Endothelial cell of umbilical vein (primary cell): ENCODE measurements around the gene CIB1. TPM values are rescaled to one million over a fixed set of nuclear protein-coding genes. Genes with fewer than 3 reads are reported as not detected.
"Not testable (repeated sequence)": the region's sequence is repeated elsewhere in the genome, so short reads cannot be mapped to it uniquely, and the experiment has no call there.

ENCODE experiments used
- BruUV-seq: library from RNA; stranded (reverse); fragments of 400-500 nt; replicated peaks from 2 replicates; lab custom pipeline; 2021; lab: Mats Ljungman, UMichigan
- CTCF ChIA-PET: fragments of 300-600, 350-600 bp; sonication (Branson Sonifier 250); formaldehyde crosslinking; loops from one replicate; lab custom pipeline; 2021; ENCODE audit warnings: antibody characterized with exemption, inconsistent platforms; lab: Charles Lee
- POLR2A ChIA-PET: fragments of 300-600, 350-600 bp; sonication (Branson Sonifier 250); formaldehyde crosslinking; loops from one replicate; lab custom pipeline; 2021; ENCODE audit warnings: antibody characterized with exemption, inconsistent platforms; lab: Charles Lee
- DNase-seq: peaks from one replicate; pipeline ENCODE4 v3.0.0-alpha.2; 2011; ENCODE audit warnings: low read depth, low spot score
- FAIRE-seq: peaks from 2 replicates; lab custom pipeline; 2011; peaks lifted over from hg19 to GRCh38; lab: Jason Lieb, UNC
- H2AFZ ChIP-seq: 2 replicates; pipeline ENCODE4 v1.6.0; 2012; ENCODE audit warnings: low read depth, low read length, control low read depth, inconsistent platforms
- H3K27ac ChIP-seq: 2 replicates; pipeline ENCODE4 v1.5.1; 2011; ENCODE audit warnings: low read depth, mild to moderate bottlenecking, control low read depth, low read length, moderate library complexity; ENCODE audit not compliant: insufficient read depth
- H3K27me3 ChIP-seq, 2 experiments: 2 replicates each; pipeline versions ENCODE4 v1.6.0 to v1.6.1; 2011; ENCODE audit warnings: low read length in 2 of 2, mixed read lengths in 1 of 2; ENCODE audit not compliant: control insufficient read depth in 2 of 2, insufficient read depth in 2 of 2
- H3K36me3 ChIP-seq, 2 experiments: 2 replicates in 1 of 2; 3 replicates in 1 of 2; pipeline ENCODE4 v1.5.1; 2011; ENCODE audit warnings: low read length in 2 of 2, mild to moderate bottlenecking in 1 of 2, moderate library complexity in 1 of 2; ENCODE audit not compliant: control insufficient read depth in 2 of 2, insufficient read depth in 2 of 2; ENCODE audit errors: extremely low read depth in 1 of 2
- H3K4me1 ChIP-seq: 3 replicates; pipeline ENCODE4 v1.5.1; 2011; ENCODE audit warnings: mild to moderate bottlenecking, low read length; ENCODE audit not compliant: control insufficient read depth, insufficient read depth; ENCODE audit errors: extremely low read depth
- H3K4me2 ChIP-seq: 2 replicates; pipeline ENCODE4 v1.6.1; 2011; ENCODE audit warnings: low read length, control low read depth, mixed read lengths; ENCODE audit not compliant: insufficient read depth
- H3K4me3 ChIP-seq, 3 experiments: fragments of 200-600 bp in 1 of 3; sonication (generic), shearing (Covaris generic) in 1 of 3; replicated peaks in 1 of 3; 2 replicates each; pipeline ENCODE4 v1.5.1; 2011 to 2016; ENCODE audit warnings: control low read depth in 3 of 3, low read length in 3 of 3, mild to moderate bottlenecking in 2 of 3, inconsistent platforms in 1 of 3, low read depth in 1 of 3, moderate library complexity in 1 of 3; ENCODE audit not compliant: insufficient read depth in 1 of 3
- H3K79me2 ChIP-seq: 2 replicates; pipeline ENCODE4 v1.6.0; 2012; ENCODE audit warnings: low read length, inconsistent platforms; ENCODE audit not compliant: control insufficient read depth, insufficient read depth
- H3K9ac ChIP-seq: replicated peaks from 2 replicates; pipeline ENCODE3; 2011; ENCODE audit warnings: low read length, control low read depth; ENCODE audit not compliant: insufficient read depth; ENCODE audit errors: extremely low read depth
- H3K9me1 ChIP-seq: replicated peaks from 3 replicates; pipeline ENCODE4 v1.6.0; 2011; ENCODE audit warnings: mild to moderate bottlenecking, low read length; ENCODE audit not compliant: control insufficient read depth, insufficient read depth; ENCODE audit errors: extremely low read depth
- H3K9me3 ChIP-seq: replicated peaks from 2 replicates; pipeline ENCODE4 v1.5.1; 2012; ENCODE audit warnings: low read length, inconsistent platforms; ENCODE audit not compliant: control insufficient read depth, insufficient read depth
- H4K20me1 ChIP-seq: replicated peaks from 2 replicates; pipeline ENCODE3; 2011; ENCODE audit warnings: mild to moderate bottlenecking, low read length; ENCODE audit not compliant: control insufficient read depth, insufficient read depth; ENCODE audit errors: extremely low read depth
- CTCF ChIP-seq, 2 donors: IDR thresholded peaks; 1 replicate in 1 of 2; 2 replicates in 1 of 2; pipeline ENCODE4 v1.5.1; 2011; ENCODE audit warnings: low read length in 2 of 2, mild to moderate bottlenecking in 2 of 2, moderate library complexity in 2 of 2, control low read depth in 1 of 2, inconsistent platforms in 1 of 2, low read depth in 1 of 2; ENCODE audit not compliant: insufficient read depth in 1 of 2; ENCODE audit errors: extremely low read depth in 1 of 2
- EZH2 ChIP-seq: IDR thresholded peaks from 2 replicates; pipeline ENCODE4 v1.6.1; 2012; ENCODE audit warnings: borderline replicate concordance, low read depth, mild to moderate bottlenecking, moderate library complexity, low read length, inconsistent platforms; ENCODE audit not compliant: severe bottlenecking
- FOS ChIP-seq: IDR thresholded peaks from 2 replicates; pipeline ENCODE4 v1.6.1; 2011; ENCODE audit warnings: mild to moderate bottlenecking, low read length, moderate library complexity, borderline replicate concordance; ENCODE audit not compliant: insufficient read depth
- GATA2 ChIP-seq: IDR thresholded peaks from 2 replicates; pipeline ENCODE4 v1.7.0; 2011; ENCODE audit warnings: low read depth, mild to moderate bottlenecking, moderate library complexity, mixed read lengths, low read length; ENCODE audit not compliant: insufficient read length, insufficient read depth
- JUN ChIP-seq: IDR thresholded peaks from 2 replicates; pipeline ENCODE4 v1.6.1; 2011; ENCODE audit warnings: borderline replicate concordance, low read depth; ENCODE audit not compliant: insufficient read length, insufficient read depth
- MAX ChIP-seq: IDR thresholded peaks from 2 replicates; pipeline ENCODE4 v1.6.1; 2011; ENCODE audit not compliant: insufficient read depth, insufficient read length
- MYC ChIP-seq: IDR thresholded peaks from one replicate; pipeline ENCODE4 v1.6.1; 2011; ENCODE audit warnings: mild to moderate bottlenecking, low read depth, low read length
- POLR2A ChIP-seq: IDR thresholded peaks from 2 replicates; pipeline ENCODE4 v1.6.1; 2012; ENCODE audit warnings: low read depth, mild to moderate bottlenecking, control low read depth, low read length
- POLR2AphosphoS5 ChIP-seq: IDR thresholded peaks from 2 replicates; pipeline ENCODE4 v1.6.1; 2012; ENCODE audit warnings: low read depth, mild to moderate bottlenecking, control low read depth, low read length, moderate library complexity; ENCODE audit not compliant: insufficient read depth
- dilution Hi-C: fragments of 300-500 bp; cut with MboI; formaldehyde crosslinking; loops from one replicate; pipeline ENCODE4 v1.15.0; 2019; ENCODE audit warnings: low sequenced_read_pairs; ENCODE audit not compliant: extremely low pct_ligation_motif_present
- intact Hi-C: fragments of 100-400 bp; cut with micrococcal nuclease; formaldehyde crosslinking; loops from one replicate; pipeline ENCODE4 v1.10.0; 2022
- polyA plus RNA-seq, 4 experiments: library from polyadenylated mRNA; depleted of rRNA in 3 of 4; stranded (reverse) in 3 of 4; unstranded in 1 of 4; fragments of >200 nt; gene quantifications; 2 replicates each; pipeline versions ENCODE4 v1.2.1 to v1.2.3, GENCODE V29; 2011 to 2012; ENCODE audit warnings: missing spikeins in 1 of 4
- total RNA-seq: library from RNA; stranded (reverse); gene quantifications from 2 replicates; pipeline ENCODE4 v1.2.3, GENCODE V29; 2021

CIB1 gene
- total and polyA plus RNA-seq, 2 donors (not counting 3 experiments of a cell fraction or from before 2014, with no cell fraction given) = 58.3 to 105 TPM

- dilution Hi-C loops, H2AFZ ChIP-seq, BruUV-seq, H4K20me1 ChIP-seq, H3K9ac ChIP-seq, H3K4me3 ChIP-seq, intact Hi-C loops, H3K36me3 ChIP-seq, H3K9me3 ChIP-seq, H3K79me2 ChIP-seq, H3K27me3 ChIP-seq, H3K9me1 ChIP-seq: not testable (repeated sequence)
- FAIRE-seq (peak; percentile 90), DNase-seq (peak; percentile 58)
- POLR2A ChIA-PET = interaction anchor here (1.5 kb wide), 1 partner anchor 11 kb away, joined by 6 read pairs; the partner anchor contains the start of gene TTLL13
- CTCF ChIA-PET = interaction anchor here (0.9 to 3.5 kb wide), 4 partner anchors 9 to 27 kb away, joined by 3 to 20 read pairs (median 4); partner anchors contain the start of genes CIB1, GDPGP1 and TTLL13
- peak overlapping the region; percentile 42 for H3K4me2 ChIP-seq
- peak overlapping the region; percentile 68 for H3K27ac ChIP-seq
- peaks cover 50% of the 10 kb centered on the region for H3K4me1 ChIP-seq
These were observed 27.0 kb upstream of the CIB1 start for GRCh38 chr15:90260731-90261130.

- no peaks in the 10 kb centered on the region for H4K20me1 ChIP-seq
- DNase-seq (peak; percentile 79), FAIRE-seq (peak; percentile 93)
- intact Hi-C loops = no loop called here
- no peak overlapping the region for H3K4me3 ChIP-seq
- H3K4me2 ChIP-seq = peak overlapping the region; percentile 1
- no peak overlapping the region for H2AFZ ChIP-seq
- no peaks in the 10 kb centered on the region for H3K9me1 ChIP-seq
- ChIA-PET POLR2A (no interaction called here), CTCF (interaction anchor here (1.0 kb wide), 1 partner anchor 10 kb away, joined by 4 read pairs; the partner anchor contains the start of gene TTLL13)
- no TSS peak for BruUV-seq
- H3K27ac ChIP-seq = peak overlapping the region; percentile 68
- no peaks in the 10 kb centered on the region for H3K9me3 ChIP-seq
- no peaks in the 10 kb centered on the region for H3K79me2 ChIP-seq
- no peaks in the 10 kb centered on the region for H3K36me3 ChIP-seq
- no peak for TF ChIP-seq MAX
- no peak for TF ChIP-seq POLR2A
- no peak for TF ChIP-seq GATA2
- no peak for TF ChIP-seq JUN
- TF ChIP-seq MYC = no peak
- no peak for TF ChIP-seq EZH2
- no peak for TF ChIP-seq POLR2AphosphoS5
- TF ChIP-seq CTCF (IDR thresholded peaks at IDR 0.05; ENCODE audit: extremely low read depth in 1 of 2, insufficient read depth in 1 of 2, low read depth in 1 of 2, low read length in 2 of 2) = no peak
- TF ChIP-seq FOS = no peak
- no peaks in the 10 kb centered on the region for H3K27me3 ChIP-seq
- dilution Hi-C loops = no loop called here
- H3K9ac ChIP-seq = peak overlapping the region; percentile 19
- H3K4me1 ChIP-seq = peaks cover 42% of the 10 kb centered on the region
These were observed 25.8 kb upstream of the CIB1 start for GRCh38 chr15:90259524-90259923.
